Transverse colon (tissue), 4 donors: ENCODE measurements around the gene TWF2. TPM values are rescaled to one million over a fixed set of nuclear protein-coding genes. Genes with fewer than 3 reads are reported as not detected.

Experiments
- DNase-seq: peaks from one replicate; pipeline ENCODE4 v3.0.0-alpha.2; 2019
- H3K27ac ChIP-seq, 4 donors: fragments of 200-600 bp; sonication (generic); 2 replicates each; pipeline ENCODE4 v1.5.1; 2016 to 2018; ENCODE audit warnings: inconsistent platforms in 4 of 4
- H3K27me3 ChIP-seq: fragments of 200-600 bp; sonication (generic); 2 replicates; pipeline ENCODE4 v1.5.1; 2017; ENCODE audit warnings: inconsistent platforms
- H3K36me3 ChIP-seq, 4 donors: fragments of 200-600 bp; sonication (generic); 2 replicates each; pipeline ENCODE4 v1.5.1; 2017 to 2019; ENCODE audit warnings: inconsistent platforms in 4 of 4
- H3K4me1 ChIP-seq, 4 donors: fragments of 200-600 bp; sonication (generic); 2 replicates each; pipeline ENCODE4 v1.5.1; 2017 to 2020; ENCODE audit warnings: inconsistent platforms in 4 of 4
- H3K4me3 ChIP-seq, 4 donors: fragments of 200-600 bp; sonication (generic); 1 replicate in 1 of 4; 2 replicates in 3 of 4; pipeline versions ENCODE4 v1.5.1 to v1.6.1; 2017 to 2019; ENCODE audit warnings: inconsistent platforms in 4 of 4
- H3K9me3 ChIP-seq, 2 donors: fragments of 200-600 bp; sonication (generic); 2 replicates each; pipeline ENCODE4 v1.5.1; 2017 to 2019; ENCODE audit warnings: inconsistent platforms in 2 of 2
- CTCF ChIP-seq, 5 experiments: fragments of 200-600 bp in 3 of 5; fragments of 450-650 bp in 2 of 5; sonication (generic) in 3 of 5; IDR thresholded peaks; 1 replicate in 2 of 5; 2 replicates in 3 of 5; pipeline ENCODE4 v1.5.1; 2016 to 2017; ENCODE audit warnings: antibody characterized with exemption in 5 of 5, inconsistent platforms in 3 of 5, mild to moderate bottlenecking in 2 of 5, moderate library complexity in 1 of 5
- EP300 ChIP-seq: sonication (generic); formaldehyde crosslinking; IDR thresholded peaks from one replicate; pipeline ENCODE4 v1.6.1; 2017; ENCODE audit warnings: antibody characterized with exemption, low read depth
- POLR2A ChIP-seq: fragments of 450-650 bp; IDR thresholded peaks from one replicate; pipeline ENCODE4 v1.6.1; 2016; ENCODE audit warnings: antibody characterized with exemption, mild to moderate bottlenecking, moderate library complexity
- POLR2AphosphoS5 ChIP-seq, 3 donors: sonication (generic); formaldehyde crosslinking; IDR thresholded peaks; one replicate each; pipeline ENCODE4 v1.6.1; 2016; ENCODE audit warnings: antibody characterized with exemption in 3 of 3
- WGBS, 2 donors: methylation state at CpG; one replicate each; pipeline ENCODE4 v1.1.5; 2018; ENCODE audit warnings: low coverage in 1 of 2; 5-methylcytosine and 5-hydroxymethylcytosine counted together
- in situ Hi-C, 4 donors: fragments of 200-750 bp; cut with MboI; loops; one replicate each; pipeline versions ENCODE4 v1.15.0 to v1.15.1; 2017; ENCODE audit warnings: low sequenced_read_pairs in 3 of 4, low pct_ligation_motif_present in 1 of 4, low pct_unique_long_range_greater_than_20kb in 1 of 4
- intact Hi-C: fragments of 100-400 bp; cut with DNase I; formaldehyde crosslinking; loops from one replicate; pipeline ENCODE4 v1.15.1; 2023; ENCODE audit warnings: low total_unique reads
- total RNA-seq, 4 donors: library from RNA; depleted of rRNA; stranded (reverse); fragments of >200 nt; gene quantifications; one replicate each; pipeline ENCODE4 v1.1.0, GENCODE V29; 2016

TWF2 gene
- total RNA-seq, 4 donors from 2014 or later, result 29.9 to 82.7 (median 61.0) TPM

GRCh38 chr3:52211268-52211891 lies 27.6 kb downstream of the TWF2 start:
- Histone ChIP-seq H3K27me3 (no peaks in the 10 kb centered on the region), H3K4me3 (no peak overlapping the region), H3K27ac (peak overlapping the region in 2 of 4 donors; percentile 6 to 47), H3K36me3 (peaks cover 0 to 82% (median 41%) of the 10 kb centered on the region in 4 donors), H3K9me3 (no peaks in the 10 kb centered on the region), H3K4me1 (peaks cover 4 to 15% (median 10%) of the 10 kb centered on the region in 4 donors)
- intact Hi-C loops (no loop called here), in situ Hi-C loops (no loop called here)
- DNase-seq, result no peak
- 94% methylated on average over 18 of the region's 18 CpGs; no CpG with 5 or more reads in 1 of the 2 donors for WGBS, 2 donors
- TF ChIP-seq POLR2AphosphoS5 (IDR thresholded peaks at IDR 0.05), result no peak
- no peak for TF ChIP-seq EP300
- no peak for TF ChIP-seq POLR2A
- no peak for TF ChIP-seq CTCF (IDR thresholded peaks at IDR 0.05)

DNA sequence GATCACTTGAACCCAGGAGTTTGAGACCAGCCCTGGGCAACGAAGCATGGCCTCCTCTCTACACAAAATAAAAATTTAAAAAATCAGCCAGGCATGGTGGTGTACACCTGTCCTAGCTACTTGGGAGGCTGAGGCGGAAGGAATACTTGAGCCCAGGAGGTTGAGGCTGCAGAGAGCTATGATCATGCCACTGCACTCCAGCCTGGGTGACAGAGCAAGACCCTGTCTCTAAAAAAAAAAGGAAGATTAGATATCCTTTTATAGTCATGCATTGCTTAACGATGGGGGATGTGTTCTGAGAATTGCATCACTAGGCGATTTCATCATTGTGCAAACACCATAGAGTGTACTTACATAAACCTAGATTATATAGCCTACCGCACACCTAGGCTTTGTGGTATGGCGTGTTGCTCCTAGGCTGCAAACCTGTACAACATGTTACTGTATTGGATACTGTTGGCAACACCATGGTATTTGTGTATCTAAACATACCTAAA lies 28.4 kb downstream of the TWF2 start:
- no peak overlapping the region for H3K4me3 ChIP-seq
- H3K27me3 ChIP-seq, result no peaks in the 10 kb centered on the region
- peak overlapping the region; percentile 7 to 27 (median 20) for H3K27ac ChIP-seq
- peaks cover 0 to 90% (median 44%) of the 10 kb centered on the region in 4 donors for H3K36me3 ChIP-seq
- no peak for DNase-seq
- WGBS, 2 donors, result 50 to 62% methylated on average over 6 of the region's 6 CpGs
- H3K4me1 ChIP-seq, result peaks cover 0 to 10% (median 4%) of the 10 kb centered on the region in 4 donors
- in situ Hi-C loops (no loop called here), intact Hi-C loops (no loop called here)
- H3K9me3 ChIP-seq, result no peaks in the 10 kb centered on the region
- TF ChIP-seq POLR2A (no peak), POLR2AphosphoS5 (IDR thresholded peaks at IDR 0.05) (peak in 2 of 3 donors; percentile 31 to 36)

DNA sequence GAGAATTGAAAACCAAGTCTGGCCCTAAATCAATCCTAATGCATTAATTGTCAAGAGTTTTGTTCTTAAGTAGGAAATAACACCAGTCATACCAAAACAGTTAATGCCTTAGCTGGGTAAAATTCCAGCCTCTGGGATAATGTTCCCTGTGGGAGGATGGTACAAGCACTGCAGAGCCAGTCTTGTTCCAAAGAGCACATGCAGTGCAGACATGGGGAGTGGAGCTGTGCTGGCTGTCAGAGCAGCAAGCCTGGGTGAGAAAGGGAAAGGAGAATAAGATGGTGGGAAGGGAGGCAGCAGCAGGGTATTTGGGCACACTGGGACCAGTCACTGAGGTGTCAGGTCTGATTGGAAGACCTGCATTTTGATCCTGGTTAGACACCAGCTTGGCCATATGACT lies 28.9 kb downstream of the TWF2 start:
- peak overlapping the region; percentile 7 to 27 (median 20) for H3K27ac ChIP-seq
- in situ Hi-C loops, result no loop called here

DNA sequence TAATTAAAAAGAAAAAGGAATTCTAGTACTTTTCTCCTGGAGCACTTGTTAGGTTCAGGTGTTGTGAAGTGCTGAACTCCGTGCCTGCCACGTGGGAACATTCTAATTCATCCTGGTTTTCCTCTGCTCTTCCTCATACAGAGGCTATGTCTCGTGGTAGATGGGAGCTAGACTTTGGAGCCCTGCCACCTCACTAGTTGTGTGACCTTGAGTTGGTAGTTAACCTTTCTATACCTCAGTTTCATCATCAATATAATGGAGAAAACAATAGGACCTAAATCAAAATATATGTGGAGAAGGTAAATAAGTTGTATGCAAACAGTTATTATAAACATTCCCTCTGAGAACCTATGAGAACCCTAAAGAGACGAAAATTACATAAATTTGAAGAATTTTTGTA lies 30.4 kb downstream of the TWF2 start:
- no peaks in the 10 kb centered on the region for H3K9me3 ChIP-seq

More for the DNA sequence above, 28.9 kb downstream of the TWF2 start:
- intact Hi-C loops, result no loop called here
- Histone ChIP-seq H3K9me3 (no peaks in the 10 kb centered on the region), H3K4me3 (no peak overlapping the region), H3K36me3 (peaks cover 0 to 96% (median 46%) of the 10 kb centered on the region in 4 donors), H3K27me3 (no peaks in the 10 kb centered on the region), H3K4me1 (peaks cover 0 to 10% (median 4%) of the 10 kb centered on the region in 4 donors)
- TF ChIP-seq EP300, result no peak
- no peak for DNase-seq

More for the DNA sequence above, 30.4 kb downstream of the TWF2 start:
- Histone ChIP-seq H3K4me3 (no peak overlapping the region), H3K4me1 (peaks cover 0 to 17% (median 5%) of the 10 kb centered on the region in 4 donors), H3K27ac (no peak overlapping the region), H3K36me3 (peaks cover 0 to 97% (median 44%) of the 10 kb centered on the region in 4 donors), H3K27me3 (no peaks in the 10 kb centered on the region)
- TF ChIP-seq POLR2A (no peak), EP300 (no peak), POLR2AphosphoS5 (IDR thresholded peaks at IDR 0.05) (no peak), CTCF (IDR thresholded peaks at IDR 0.05) (no peak)
- in situ Hi-C loops (no loop called here), intact Hi-C loops (no loop called here)
- DNase-seq, result no peak
- 86 to 88% methylated on average over 4 of the region's 4 CpGs for WGBS, 2 donors
